C4-2B (cell line): ENCODE data around the gene CD8B2.

Source experiments
- H3K27ac ChIP-seq: fragments of 450-650 bp; 2 replicates; pipeline ENCODE4 v1.5.1; 2017
- ZFX ChIP-seq: fragments of 450-650 bp; IDR thresholded peaks from 2 replicates; pipeline ENCODE4 v1.6.1; 2017
- TF ChIP-seq, protein P1 (sequence below): fragments of 450-650 bp; conservative IDR thresholded peaks from 2 replicates; pipeline ENCODE4 v1.5.1; 2017; ENCODE audit warnings: mild to moderate bottlenecking

Gene CD8B2

DNA sequence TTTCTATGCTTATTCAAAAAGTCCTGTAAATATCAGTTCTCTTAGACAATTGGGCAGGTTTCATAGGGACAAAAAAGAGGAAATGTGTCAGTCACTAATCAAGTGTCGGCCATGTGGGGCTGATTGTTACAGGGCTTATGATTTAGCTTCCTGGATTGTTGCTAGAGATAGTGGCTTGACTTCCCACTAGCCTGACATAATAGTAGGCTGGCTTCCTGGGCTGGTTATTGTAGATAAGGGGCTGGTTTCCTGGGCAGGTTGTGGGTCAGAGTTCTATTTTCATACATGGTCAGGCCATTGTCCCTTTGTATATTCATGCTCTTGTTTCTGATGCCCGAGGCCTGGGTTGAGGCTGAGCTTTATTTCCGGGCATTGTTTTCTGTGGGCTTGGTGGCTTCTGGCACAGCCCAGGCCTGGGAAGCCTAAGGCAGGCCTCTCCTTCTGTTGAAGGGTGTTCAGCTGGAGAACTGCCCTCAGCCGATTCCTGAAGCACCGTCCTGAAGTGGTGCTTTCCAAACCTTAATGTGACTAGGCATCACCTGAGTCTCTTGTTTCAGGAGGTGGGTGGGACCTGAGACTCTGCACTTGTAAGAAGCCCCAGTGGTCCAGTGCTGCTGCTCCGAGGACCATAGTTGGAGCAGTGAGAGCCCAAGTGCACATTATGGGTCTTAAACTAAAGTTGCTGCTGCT lies 37.0 kb downstream of the CD8B2 start:
- H3K27ac ChIP-seq: no peak overlapping the region
- TF ChIP-seq, protein P1, sequence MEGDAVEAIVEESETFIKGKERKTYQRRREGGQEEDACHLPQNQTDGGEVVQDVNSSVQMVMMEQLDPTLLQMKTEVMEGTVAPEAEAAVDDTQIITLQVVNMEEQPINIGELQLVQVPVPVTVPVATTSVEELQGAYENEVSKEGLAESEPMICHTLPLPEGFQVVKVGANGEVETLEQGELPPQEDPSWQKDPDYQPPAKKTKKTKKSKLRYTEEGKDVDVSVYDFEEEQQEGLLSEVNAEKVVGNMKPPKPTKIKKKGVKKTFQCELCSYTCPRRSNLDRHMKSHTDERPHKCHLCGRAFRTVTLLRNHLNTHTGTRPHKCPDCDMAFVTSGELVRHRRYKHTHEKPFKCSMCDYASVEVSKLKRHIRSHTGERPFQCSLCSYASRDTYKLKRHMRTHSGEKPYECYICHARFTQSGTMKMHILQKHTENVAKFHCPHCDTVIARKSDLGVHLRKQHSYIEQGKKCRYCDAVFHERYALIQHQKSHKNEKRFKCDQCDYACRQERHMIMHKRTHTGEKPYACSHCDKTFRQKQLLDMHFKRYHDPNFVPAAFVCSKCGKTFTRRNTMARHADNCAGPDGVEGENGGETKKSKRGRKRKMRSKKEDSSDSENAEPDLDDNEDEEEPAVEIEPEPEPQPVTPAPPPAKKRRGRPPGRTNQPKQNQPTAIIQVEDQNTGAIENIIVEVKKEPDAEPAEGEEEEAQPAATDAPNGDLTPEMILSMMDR: no peak
- TF ChIP-seq ZFX: no peak

DNA sequence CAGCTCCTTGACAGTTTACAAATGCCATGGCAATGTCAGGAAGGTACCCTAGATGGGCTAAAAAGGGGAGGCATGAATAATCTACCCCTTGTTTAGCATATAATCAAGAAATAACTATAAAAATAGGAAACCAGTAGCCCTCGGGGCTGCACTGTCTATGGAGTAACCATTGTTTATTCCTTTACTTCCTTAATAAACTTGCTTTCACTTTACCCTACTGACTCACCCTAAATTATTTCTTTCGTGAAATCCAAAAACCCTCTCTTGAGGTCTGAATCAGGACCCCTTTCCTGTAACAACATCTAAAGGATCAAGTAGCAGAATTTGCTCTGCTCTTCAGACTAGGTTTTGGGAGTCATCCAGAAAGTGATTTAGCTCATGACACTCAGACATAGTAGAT lies 43.7 kb downstream of the CD8B2 start:
- TF ChIP-seq, protein P1: no peak
- no peak for TF ChIP-seq ZFX

DNA sequence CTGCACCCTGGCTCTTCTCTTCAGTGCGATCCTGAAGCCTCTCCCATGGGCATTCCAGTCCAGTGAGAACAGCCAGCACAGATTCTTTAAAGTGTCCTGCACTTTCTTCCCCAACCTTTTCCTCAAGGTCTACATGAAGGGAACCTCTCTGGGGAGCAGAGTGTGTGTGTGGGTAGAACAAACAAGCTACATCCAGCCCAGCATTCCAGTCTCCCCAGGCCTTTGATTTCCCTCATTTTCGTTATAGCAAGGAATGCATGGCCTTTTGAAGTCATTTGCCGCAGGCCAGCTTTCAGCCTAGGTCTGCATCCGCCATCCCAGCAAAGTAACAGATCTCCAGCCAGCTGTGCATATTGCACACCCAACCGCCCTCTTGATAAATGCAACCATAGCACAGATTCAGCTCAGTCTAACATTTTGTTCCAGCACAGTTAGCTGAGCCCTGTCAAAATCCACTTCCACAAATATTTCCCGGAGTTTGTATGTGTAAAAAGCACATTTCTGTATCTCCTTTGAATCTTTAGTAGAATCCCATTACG lies 44.6 kb downstream of the CD8B2 start:
- TF ChIP-seq, protein P1: no peak
- no peak for TF ChIP-seq ZFX
- no peak overlapping the region for H3K27ac ChIP-seq

More for the DNA sequence above, 43.7 kb downstream of the CD8B2 start:
- H3K27ac ChIP-seq: no peak overlapping the region

DNA sequence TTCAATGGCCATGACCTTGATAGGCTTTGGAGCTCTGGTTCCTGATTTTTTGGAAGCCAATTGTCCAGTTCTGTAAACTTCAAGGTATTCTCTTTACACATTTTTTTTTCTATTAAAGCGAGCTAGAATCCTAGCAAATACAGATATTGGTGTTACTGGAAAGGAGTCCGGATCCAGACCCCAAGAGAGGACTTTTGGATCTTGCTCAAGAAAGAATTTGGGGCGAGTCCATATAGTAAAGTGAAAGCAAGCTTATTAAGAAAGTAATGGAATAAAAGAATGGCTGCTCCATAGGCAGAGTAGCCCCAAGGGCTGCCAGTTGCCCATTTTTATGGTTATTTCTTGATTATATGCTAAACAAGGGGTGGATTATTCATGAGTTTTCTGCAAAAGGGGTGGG lies 45.1 kb downstream of the CD8B2 start:
- TF ChIP-seq, protein P1: no peak
- TF ChIP-seq ZFX: no peak
- H3K27ac ChIP-seq: no peak overlapping the region

DNA sequence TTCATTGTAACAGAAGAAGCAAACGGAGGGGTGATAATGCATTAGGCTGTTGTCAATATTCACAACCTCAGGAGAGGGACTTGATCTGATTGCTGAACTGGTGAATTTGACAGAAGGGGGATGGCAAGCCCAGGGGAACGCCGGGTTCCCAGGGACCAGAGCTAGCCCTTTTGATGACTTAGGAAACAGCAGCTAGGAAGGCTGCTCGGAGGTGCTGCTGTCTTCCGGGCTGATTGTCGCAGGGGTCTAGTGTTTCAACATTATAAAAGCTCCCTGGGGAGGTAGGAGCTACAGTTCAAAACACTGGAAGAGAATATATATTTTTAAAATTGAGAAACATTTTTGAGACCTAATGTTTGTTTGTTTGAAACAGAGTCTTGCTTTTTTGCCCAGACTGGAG lies 47.3 kb downstream of the CD8B2 start:
- TF ChIP-seq, protein P1: no peak
- no peak for TF ChIP-seq ZFX

DNA sequence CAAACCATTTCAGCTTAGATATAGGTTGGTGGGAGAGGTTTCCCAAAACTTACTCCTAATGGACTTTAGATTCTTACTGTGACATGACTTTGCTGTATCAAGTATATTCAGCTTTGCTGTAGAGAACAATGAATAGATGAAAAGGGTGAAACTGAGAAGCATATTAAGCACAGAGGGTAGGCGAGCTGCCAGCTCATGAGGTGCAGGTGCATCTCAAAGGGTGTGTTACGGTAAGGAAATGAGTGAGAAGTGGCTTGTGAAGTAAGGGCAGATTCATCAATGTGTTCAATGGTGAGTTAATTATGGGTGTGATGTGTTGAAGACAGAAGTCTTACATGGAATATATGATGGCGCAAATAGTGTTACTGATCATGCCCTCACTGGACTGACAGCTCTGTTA lies 49.3 kb downstream of the CD8B2 start:
- TF ChIP-seq ZFX: no peak
- TF ChIP-seq, protein P1: no peak
- H3K27ac ChIP-seq: no peak overlapping the region

More for the DNA sequence above, 47.3 kb downstream of the CD8B2 start:
- H3K27ac ChIP-seq: no peak overlapping the region

DNA sequence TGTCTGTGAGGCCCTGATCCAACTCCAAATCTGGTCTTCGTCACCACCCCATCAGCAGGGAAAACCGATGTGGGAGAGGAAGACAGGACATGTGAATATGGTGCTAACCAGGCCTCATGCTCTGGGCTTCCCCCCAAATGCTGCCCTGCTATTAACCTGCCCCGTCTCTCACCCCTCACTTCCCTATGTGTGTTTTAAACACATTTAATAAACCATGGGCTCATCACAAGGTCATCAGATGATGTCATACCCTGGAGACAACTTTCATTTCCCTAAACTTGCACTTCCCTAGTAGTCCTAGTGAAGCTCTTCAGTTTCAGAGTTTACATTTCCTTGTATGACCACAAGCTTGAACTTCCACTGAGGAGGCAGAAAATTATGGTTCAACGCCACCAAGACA lies 49.9 kb downstream of the CD8B2 start:
- TF ChIP-seq ZFX: no peak
- TF ChIP-seq, protein P1: no peak

More for the DNA sequence above, 49.9 kb downstream of the CD8B2 start:
- no peak overlapping the region for H3K27ac ChIP-seq
